ENCODE data around the gene AQP9.

Gene AQP9

GRCh38 chr15:58139989-58140522 is 1.9 kb downstream of the AQP9 start:
- no peak for DNase-seq
- no peak for ATAC-seq

GRCh38 chr15:58141894-58142293 is 3.7 kb downstream of the AQP9 start:
- ATAC-seq: no peak
- no peak for DNase-seq

- no peak for ATAC-seq
- no peak for DNase-seq
These were observed 4.8 kb downstream of the AQP9 start for GRCh38 chr15:58142827-58143461.

GRCh38 chr15:58145606-58146005 is 7.4 kb downstream of the AQP9 start:
- ATAC-seq (no peak), DNase-seq (no peak)

- DNase-seq (no peak), ATAC-seq (no peak)
These were observed 8.0 kb downstream of the AQP9 start for GRCh38 chr15:58146211-58146610.

GRCh38 chr15:58146749-58147148 is 8.6 kb downstream of the AQP9 start:
- DNase-seq: no peak
- no peak for ATAC-seq

GRCh38 chr15:58147171-58147611 is 9.0 kb downstream of the AQP9 start:
- DNase-seq: no peak
- ATAC-seq: no peak

- ATAC-seq (no peak), DNase-seq (no peak)
These were observed 9.9 kb downstream of the AQP9 start for GRCh38 chr15:58148120-58148519.

- DNase-seq (no peak), ATAC-seq (no peak)
These were observed 10.7 kb downstream of the AQP9 start for GRCh38 chr15:58148633-58149445.

- DNase-seq: no peak
- ATAC-seq: no peak
These were observed 16.6 kb downstream of the AQP9 start for GRCh38 chr15:58154769-58155168.

- no peak for ATAC-seq
These were observed 21.7 kb downstream of the AQP9 start for GRCh38 chr15:58159827-58160386.

GRCh38 chr15:58161436-58161930 is 23.3 kb downstream of the AQP9 start:
- ATAC-seq (no peak), DNase-seq (no peak)

More at GRCh38 chr15:58159827-58160386, 21.7 kb downstream of the AQP9 start:
- DNase-seq: no peak

- no peak for DNase-seq
- ATAC-seq: no peak
These were observed 25.8 kb downstream of the AQP9 start for GRCh38 chr15:58163985-58164384.

- ATAC-seq (no peak), DNase-seq (no peak)
These were observed 26.7 kb downstream of the AQP9 start for GRCh38 chr15:58164926-58165325.

GRCh38 chr15:58165661-58166060 is 27.5 kb downstream of the AQP9 start:
- ATAC-seq: no peak

GRCh38 chr15:58167095-58167691 is 29.0 kb downstream of the AQP9 start:
- DNase-seq (no peak), ATAC-seq (no peak)

More at GRCh38 chr15:58165661-58166060, 27.5 kb downstream of the AQP9 start:
- no peak for DNase-seq

- no peak for DNase-seq
- ATAC-seq: no peak
These were observed 31.8 kb downstream of the AQP9 start for GRCh38 chr15:58169934-58170333.

- no peak for ATAC-seq
These were observed 33.4 kb downstream of the AQP9 start for GRCh38 chr15:58171476-58172061.

GRCh38 chr15:58174709-58175108 is 36.5 kb downstream of the AQP9 start:
- DNase-seq (no peak), ATAC-seq (no peak)

More at GRCh38 chr15:58171476-58172061, 33.4 kb downstream of the AQP9 start:
- no peak for DNase-seq

- no peak for DNase-seq
These were observed 37.8 kb downstream of the AQP9 start for GRCh38 chr15:58175955-58176354.

GRCh38 chr15:58178668-58179067 is 40.5 kb downstream of the AQP9 start:
- DNase-seq: no peak
- no peak for ATAC-seq

More at GRCh38 chr15:58175955-58176354, 37.8 kb downstream of the AQP9 start:
- ATAC-seq: no peak

GRCh38 chr15:58179206-58179605 is 41.0 kb downstream of the AQP9 start:
- ATAC-seq (no peak), DNase-seq (no peak)

Measured in stimulated activated naive CD8-positive, alpha-beta T cell treated with anti-CD3 and anti-CD28 coated beads, Interleukin-15, Interleukin-2, amounts not matched to agents 100 U/mL and 50 U/mL, for 24 hours (primary cell).